Lower leg skin (tissue), 4 donors: ENCODE data around the gene KRT78. TPM values are rescaled to one million over a fixed set of nuclear protein-coding genes. Genes with fewer than 3 reads are reported as not detected.
A peak's percentile ranks its signal among the peaks of the same experiment; 100 is the strongest.

Experiments used
- DNase-seq, 2 donors: peaks; one replicate each; pipeline ENCODE4 v3.0.0-alpha.2; 2019; ENCODE audit warnings: low spot score in 2 of 2
- H3K4me3 ChIP-seq: fragments of 200-600 bp; sonication (generic); 2 replicates; pipeline ENCODE4 v1.5.1; 2017; ENCODE audit warnings: mild to moderate bottlenecking, low read depth; ENCODE audit not compliant: poor library complexity, severe bottlenecking
- POLR2A ChIP-seq, 2 donors: fragments of 450-650 bp; IDR thresholded peaks; one replicate each; pipeline ENCODE4 v1.6.1; 2016 to 2017; ENCODE audit warnings: antibody characterized with exemption in 2 of 2, mild to moderate bottlenecking in 1 of 2, moderate library complexity in 1 of 2
- WGBS, 2 donors: methylation state at CpG; one replicate each; pipeline ENCODE4 v1.1.5; 2018; 5-methylcytosine and 5-hydroxymethylcytosine counted together
- intact Hi-C: fragments of 100-400 bp; cut with DNase I; formaldehyde crosslinking; loops from one replicate; pipeline ENCODE4 v1.15.0; 2023; ENCODE audit warnings: low total_unique reads
- total RNA-seq, 4 donors: library from RNA; depleted of rRNA; stranded (reverse); fragments of >200 nt; gene quantifications; one replicate each; pipeline ENCODE4 v1.1.0, GENCODE V29; 2016
- TF ChIP-seq, protein P1 (sequence below), 3 donors: fragments of 450-650 bp; IDR thresholded peaks; one replicate each; pipeline ENCODE4 v1.5.1; 2016; ENCODE audit warnings: antibody characterized with exemption in 3 of 3, mild to moderate bottlenecking in 3 of 3, moderate library complexity in 2 of 3

The KRT78 gene
- total RNA-seq, 4 donors from 2014 or later: 114 to 250 (median 183) TPM

GRCh38 chr12:52878507-52879393 is 30.0 kb upstream of the KRT78 start:
- WGBS, 2 donors: 44% methylated on average over 17 of the region's 17 CpGs
- H3K4me3 ChIP-seq: no peak overlapping the region
- no peak for TF ChIP-seq POLR2A (IDR thresholded peaks at IDR 0.05)
- TF ChIP-seq, protein P1, sequence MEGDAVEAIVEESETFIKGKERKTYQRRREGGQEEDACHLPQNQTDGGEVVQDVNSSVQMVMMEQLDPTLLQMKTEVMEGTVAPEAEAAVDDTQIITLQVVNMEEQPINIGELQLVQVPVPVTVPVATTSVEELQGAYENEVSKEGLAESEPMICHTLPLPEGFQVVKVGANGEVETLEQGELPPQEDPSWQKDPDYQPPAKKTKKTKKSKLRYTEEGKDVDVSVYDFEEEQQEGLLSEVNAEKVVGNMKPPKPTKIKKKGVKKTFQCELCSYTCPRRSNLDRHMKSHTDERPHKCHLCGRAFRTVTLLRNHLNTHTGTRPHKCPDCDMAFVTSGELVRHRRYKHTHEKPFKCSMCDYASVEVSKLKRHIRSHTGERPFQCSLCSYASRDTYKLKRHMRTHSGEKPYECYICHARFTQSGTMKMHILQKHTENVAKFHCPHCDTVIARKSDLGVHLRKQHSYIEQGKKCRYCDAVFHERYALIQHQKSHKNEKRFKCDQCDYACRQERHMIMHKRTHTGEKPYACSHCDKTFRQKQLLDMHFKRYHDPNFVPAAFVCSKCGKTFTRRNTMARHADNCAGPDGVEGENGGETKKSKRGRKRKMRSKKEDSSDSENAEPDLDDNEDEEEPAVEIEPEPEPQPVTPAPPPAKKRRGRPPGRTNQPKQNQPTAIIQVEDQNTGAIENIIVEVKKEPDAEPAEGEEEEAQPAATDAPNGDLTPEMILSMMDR (IDR thresholded peaks at IDR 0.05): no peak
- no peak for DNase-seq
- intact Hi-C loops: loop anchor here (2.0 to 5.0 kb wide), 2 partner anchors 216 to 736 kb away; no protein-coding TSS in a partner anchor

GRCh38 chr12:52877242-52877641 is 28.4 kb upstream of the KRT78 start:
- TF ChIP-seq, protein P1 (IDR thresholded peaks at IDR 0.05): no peak
- TF ChIP-seq POLR2A (IDR thresholded peaks at IDR 0.05): no peak
- no peak for DNase-seq
- H3K4me3 ChIP-seq: no peak overlapping the region
- 54 to 58% methylated on average over 3 of the region's 3 CpGs for WGBS, 2 donors
- intact Hi-C loops: loop anchor here (5.0 kb wide), 1 partner anchor 215 kb away; no protein-coding TSS in a partner anchor

DNA sequence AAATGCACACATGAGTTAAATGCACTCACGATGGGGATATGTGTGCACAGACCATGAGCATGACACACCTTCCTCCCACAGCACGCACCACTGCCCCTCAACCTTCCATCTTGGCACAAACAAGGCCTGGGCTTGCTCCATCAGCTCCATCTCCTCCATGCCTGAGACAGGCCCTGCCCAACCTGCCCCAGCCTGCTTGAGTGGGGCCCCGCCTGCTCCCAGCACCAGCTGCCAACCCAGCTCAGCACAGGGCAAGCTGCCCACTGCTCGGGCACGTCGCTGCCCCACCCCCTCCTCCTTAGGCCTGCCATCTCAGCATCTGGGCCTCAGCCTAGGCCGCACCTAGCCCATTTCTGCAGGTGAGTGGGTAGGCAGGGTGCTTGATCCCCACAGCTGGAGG is 27.6 kb upstream of the KRT78 start:
- TF ChIP-seq, protein P1 (IDR thresholded peaks at IDR 0.05): no peak
- no peak for TF ChIP-seq POLR2A (IDR thresholded peaks at IDR 0.05)
- H3K4me3 ChIP-seq: no peak overlapping the region
- intact Hi-C loops: loop anchor here (5.0 kb wide), 1 partner anchor 214 kb away; no protein-coding TSS in a partner anchor
- WGBS, 2 donors: 36 to 43% methylated on average over 7 of the region's 7 CpGs
- peak in 1 of 2 donors; percentile 77 for DNase-seq

DNA sequence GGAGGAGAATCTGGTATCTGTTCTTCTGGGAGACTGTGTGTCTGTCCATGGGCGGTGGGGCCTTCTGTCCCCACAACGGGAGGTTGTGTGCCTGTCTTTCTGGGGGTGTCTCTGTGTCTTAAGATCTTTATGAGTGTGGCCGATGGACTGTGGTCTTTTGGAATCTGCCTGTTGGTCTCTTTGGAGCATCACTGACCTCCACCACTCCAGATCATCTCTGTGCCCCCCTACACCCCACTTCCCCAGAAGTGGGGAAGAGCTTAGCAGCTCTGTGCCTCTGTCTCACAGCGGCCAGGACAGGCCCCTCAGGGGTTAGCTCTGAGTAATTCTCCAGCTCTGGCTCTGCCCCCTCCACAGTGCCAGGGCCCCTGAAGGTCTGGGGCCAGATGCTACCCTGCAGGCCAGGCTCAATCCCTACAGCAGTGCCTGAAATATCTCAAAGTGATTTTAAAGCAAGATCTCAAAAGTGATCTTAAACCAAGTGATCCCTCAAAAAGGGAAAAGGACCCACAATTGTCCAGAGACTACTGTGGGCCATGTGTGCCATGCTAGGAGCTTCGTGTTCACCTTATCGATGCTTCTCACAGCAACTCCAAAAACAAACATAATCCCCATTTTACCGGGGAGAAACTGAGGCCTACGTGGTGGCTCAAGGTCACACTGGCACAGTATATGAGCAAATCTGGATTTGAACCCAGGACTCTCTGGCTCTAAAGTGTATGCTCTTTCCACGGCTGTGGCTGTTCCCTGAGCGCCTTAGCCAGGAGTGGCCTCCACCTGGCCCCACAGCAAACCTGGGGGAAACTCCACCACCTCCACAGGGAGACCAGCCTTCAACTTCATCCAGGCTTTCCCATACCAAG is 26.0 kb upstream of the KRT78 start:
- no peak overlapping the region for H3K4me3 ChIP-seq
- 51 to 58% methylated on average over 10 of the region's 10 CpGs for WGBS, 2 donors
- DNase-seq: no peak
- TF ChIP-seq POLR2A (IDR thresholded peaks at IDR 0.05): no peak
- TF ChIP-seq, protein P1 (IDR thresholded peaks at IDR 0.05): no peak
- intact Hi-C loops: loop anchor here (5.0 kb wide), 1 partner anchor 213 kb away; no protein-coding TSS in a partner anchor

DNA sequence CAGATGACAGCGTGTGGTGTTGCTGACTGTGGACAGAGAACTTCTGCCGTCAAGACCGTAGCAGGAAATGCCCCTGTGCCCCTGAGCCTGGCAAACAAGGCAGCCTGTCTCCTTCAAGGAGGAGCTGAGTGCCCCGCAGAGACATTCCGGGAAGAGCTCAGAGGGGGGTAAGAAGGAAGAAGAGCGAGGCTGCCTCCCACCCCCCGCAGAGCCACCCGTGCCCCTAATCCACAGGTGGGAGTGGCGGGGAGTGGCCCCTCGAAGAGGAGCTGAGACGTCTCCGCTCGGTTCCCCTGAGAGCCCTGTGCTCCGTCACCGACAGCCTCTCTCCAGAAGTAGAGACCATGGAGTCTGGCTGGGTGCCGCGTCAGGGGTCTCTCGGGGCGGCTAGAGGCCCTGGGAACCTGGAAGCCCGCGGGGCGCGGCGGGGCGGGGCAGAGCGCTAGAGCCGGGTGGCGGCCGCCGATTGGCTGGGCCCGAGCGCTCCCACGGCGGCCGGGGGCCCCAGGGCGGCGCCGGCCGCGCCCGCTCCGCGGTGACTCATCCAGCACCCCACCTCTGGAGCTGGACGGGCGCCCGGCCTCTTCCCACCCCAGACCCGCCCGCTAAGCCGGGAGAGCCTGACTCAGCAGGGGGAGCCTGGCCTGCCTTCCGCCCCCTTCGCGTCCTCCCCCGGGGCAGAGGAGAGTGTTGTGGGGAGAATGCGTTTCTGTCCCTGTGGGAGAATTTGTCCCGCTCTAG is 25.2 kb upstream of the KRT78 start:
- H3K4me3 ChIP-seq: peak overlapping the region; percentile 20
- TF ChIP-seq, protein P1 (IDR thresholded peaks at IDR 0.05): no peak
- TF ChIP-seq POLR2A (IDR thresholded peaks at IDR 0.05): no peak
- peak; percentile 90 to 98 for DNase-seq
- intact Hi-C loops: no loop called here
- WGBS, 2 donors: 0 to 1% methylated on average over 42 to 46 of the region's 55 CpGs
